MCF 10A (cell line): Measurements from ENCODE around the gene WLS. TPM values are rescaled to one million over a fixed set of nuclear protein-coding genes. Genes with fewer than 3 reads are reported as not detected.
A peak's percentile ranks its signal among the peaks of the same experiment; 100 is the strongest.

Experiments
- BruUV-seq: library from RNA; stranded (reverse); fragments of 400-500 nt; replicated peaks from 2 replicates; lab custom pipeline; 2021; lab: Mats Ljungman, UMichigan
- CTCF ChIA-PET: fragments of 300-600 bp; sonication (Branson Sonifier 250); formaldehyde crosslinking; extraction: SDS; loops from one replicate; lab custom pipeline; 2021; ENCODE audit warnings: antibody characterized with exemption, inconsistent platforms; lab: Yijun Ruan, JAX
- POLR2A ChIA-PET: fragments of 300-600, 350-650 bp; sonication (Branson Sonifier 250); formaldehyde crosslinking; extraction: SDS; loops from one replicate; lab custom pipeline; 2020; ENCODE audit warnings: antibody characterized with exemption, inconsistent platforms; lab: Yijun Ruan, JAX
- DNase-seq: peaks from one replicate; pipeline ENCODE4 v3.0.0-alpha.2; 2018; ENCODE audit not compliant: unreplicated experiment
- H3K27ac Mint-ChIP-seq: one replicate; pipeline ENCODE4 v1.8.0; 2022; ENCODE audit warnings: mild to moderate bottlenecking, low read depth, mixed read lengths; ENCODE audit not compliant: unreplicated experiment
- H3K27me3 Mint-ChIP-seq: one replicate; pipeline ENCODE4 v1.8.0; 2022; ENCODE audit warnings: mixed read lengths; ENCODE audit not compliant: insufficient read depth, unreplicated experiment
- H3K36me3 Mint-ChIP-seq: one replicate; pipeline ENCODE4 v1.8.0; 2022; ENCODE audit warnings: mild to moderate bottlenecking, moderate library complexity, mixed read lengths; ENCODE audit not compliant: insufficient read depth, unreplicated experiment
- H3K4me1 Mint-ChIP-seq: one replicate; pipeline ENCODE4 v1.8.0; 2022; ENCODE audit warnings: mixed read lengths; ENCODE audit not compliant: insufficient read depth, unreplicated experiment
- H3K4me3 Mint-ChIP-seq: one replicate; pipeline ENCODE4 v1.8.0; 2022; ENCODE audit warnings: mild to moderate bottlenecking, moderate library complexity, mixed read lengths; ENCODE audit not compliant: unreplicated experiment
- H3K9me3 Mint-ChIP-seq: one replicate; pipeline ENCODE4 v1.8.0; 2022; ENCODE audit warnings: mixed read lengths; ENCODE audit not compliant: unreplicated experiment
- intact Hi-C: fragments of 100-400 bp; cut with micrococcal nuclease; formaldehyde crosslinking; loops from 2 replicates; pipeline ENCODE4 v1.14.1; 2022
- total RNA-seq: library from RNA; stranded (reverse); gene quantifications from 2 replicates; pipeline ENCODE4 v1.2.3, GENCODE V29; 2022
- TF ChIP-seq, protein P1 (sequence below): fragments of 200-600 bp; IDR thresholded peaks from one replicate; pipeline ENCODE4 v1.8.0; 2022; ENCODE audit warnings: antibody characterized with exemption, mild to moderate bottlenecking; ENCODE audit not compliant: unreplicated experiment

Gene WLS
- total RNA-seq, 1 experiment from 2014 or later, result 37.8 TPM

DNA sequence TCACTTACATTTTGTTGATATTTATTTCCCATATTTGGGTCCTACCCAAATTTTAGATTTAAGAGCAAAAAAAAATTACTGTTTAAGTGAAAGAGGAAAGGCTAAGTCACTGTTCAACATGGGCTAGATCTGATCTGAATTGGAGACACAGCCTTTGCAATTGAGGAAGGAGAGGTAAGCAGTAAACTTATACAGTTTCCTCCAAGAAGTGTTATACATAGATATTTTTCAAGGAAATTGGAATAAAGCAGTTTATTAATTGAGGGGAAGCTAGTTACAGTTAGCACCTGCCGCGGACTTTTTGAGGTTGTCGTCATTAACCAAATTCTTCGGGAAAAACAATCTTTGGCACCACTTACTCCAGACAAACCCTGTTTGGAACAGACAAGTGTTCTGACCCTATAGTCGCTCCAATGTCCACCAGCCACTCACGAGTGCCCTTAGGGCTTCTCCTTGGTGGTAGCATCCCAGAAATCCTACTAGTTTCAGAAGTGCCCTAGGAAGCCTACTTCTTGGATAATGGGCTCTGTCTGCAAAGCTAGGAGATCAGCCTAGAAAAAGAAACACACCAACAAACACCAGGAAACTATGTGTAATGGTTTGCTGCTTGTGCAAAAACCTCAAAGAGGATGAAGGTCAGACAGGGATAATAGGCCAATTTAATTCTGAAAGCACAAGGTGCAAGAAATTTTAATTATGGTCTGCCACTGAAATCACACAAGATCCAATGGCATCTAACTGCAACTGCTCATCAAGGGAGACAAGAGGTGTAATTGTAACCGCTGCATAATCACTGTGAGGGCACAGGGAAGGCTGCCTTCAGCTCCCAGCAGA, 2.5 kb downstream of the WLS start:
- Mint-ChIP-seq H3K27ac (peak overlapping the region; percentile 31), H3K9me3 (no peaks in the 10 kb centered on the region), H3K4me1 (peaks cover 27% of the 10 kb centered on the region), H3K27me3 (no peaks in the 10 kb centered on the region), H3K4me3 (peak overlapping the region; percentile 91), H3K36me3 (peaks cover 7% of the 10 kb centered on the region)
- intact Hi-C loops, result loop anchor here (5.0 kb wide), 2 partner anchors 97 to 152 kb away; no protein-coding TSS in a partner anchor
- POLR2A ChIA-PET, result interaction anchor here (0.7 to 4.6 kb wide), 6 partner anchors 9 to 577 kb away, joined by 3 to 70 read pairs (median 7); no protein-coding TSS in a partner anchor
- no TSS peak for BruUV-seq
- no peak for DNase-seq
- CTCF ChIA-PET, result interaction anchor here (0.6 to 3.4 kb wide), 9 partner anchors 9 to 118 kb away, joined by 3 to 17 read pairs (median 4); no protein-coding TSS in a partner anchor
- TF ChIP-seq, protein P1, sequence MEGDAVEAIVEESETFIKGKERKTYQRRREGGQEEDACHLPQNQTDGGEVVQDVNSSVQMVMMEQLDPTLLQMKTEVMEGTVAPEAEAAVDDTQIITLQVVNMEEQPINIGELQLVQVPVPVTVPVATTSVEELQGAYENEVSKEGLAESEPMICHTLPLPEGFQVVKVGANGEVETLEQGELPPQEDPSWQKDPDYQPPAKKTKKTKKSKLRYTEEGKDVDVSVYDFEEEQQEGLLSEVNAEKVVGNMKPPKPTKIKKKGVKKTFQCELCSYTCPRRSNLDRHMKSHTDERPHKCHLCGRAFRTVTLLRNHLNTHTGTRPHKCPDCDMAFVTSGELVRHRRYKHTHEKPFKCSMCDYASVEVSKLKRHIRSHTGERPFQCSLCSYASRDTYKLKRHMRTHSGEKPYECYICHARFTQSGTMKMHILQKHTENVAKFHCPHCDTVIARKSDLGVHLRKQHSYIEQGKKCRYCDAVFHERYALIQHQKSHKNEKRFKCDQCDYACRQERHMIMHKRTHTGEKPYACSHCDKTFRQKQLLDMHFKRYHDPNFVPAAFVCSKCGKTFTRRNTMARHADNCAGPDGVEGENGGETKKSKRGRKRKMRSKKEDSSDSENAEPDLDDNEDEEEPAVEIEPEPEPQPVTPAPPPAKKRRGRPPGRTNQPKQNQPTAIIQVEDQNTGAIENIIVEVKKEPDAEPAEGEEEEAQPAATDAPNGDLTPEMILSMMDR, result no peak

DNA sequence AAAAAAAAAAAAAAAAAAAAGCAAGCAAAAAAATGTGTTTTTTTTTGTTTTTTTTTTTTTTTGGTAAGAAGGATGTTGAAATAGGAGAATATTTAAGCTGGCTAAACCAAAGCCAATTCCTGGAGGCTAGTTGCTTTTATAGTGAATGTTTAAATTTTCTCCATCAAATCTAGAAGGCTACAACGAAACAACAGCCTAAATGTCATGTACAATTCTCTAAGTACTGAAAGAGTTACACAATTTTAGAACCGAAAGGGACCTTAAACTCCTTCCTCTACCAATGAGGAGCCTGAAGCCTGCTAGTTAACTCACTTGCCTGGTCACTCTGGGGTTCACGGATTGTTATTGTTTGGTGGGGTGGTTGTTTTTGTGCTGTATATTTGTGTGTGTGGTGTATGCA, 3.5 kb downstream of the WLS start:
- Mint-ChIP-seq H3K27ac (no peak overlapping the region), H3K36me3 (peaks cover 7% of the 10 kb centered on the region), H3K27me3 (no peaks in the 10 kb centered on the region), H3K4me1 (peaks cover 27% of the 10 kb centered on the region), H3K4me3 (no peak overlapping the region), H3K9me3 (no peaks in the 10 kb centered on the region)
- no TSS peak for BruUV-seq
- DNase-seq, result no peak
- TF ChIP-seq, protein P1, result no peak
- CTCF ChIA-PET, result interaction anchor here (0.6 to 1.6 kb wide), 2 partner anchors 108 to 119 kb away, joined by 3 to 5 read pairs; no protein-coding TSS in a partner anchor
- POLR2A ChIA-PET, result interaction anchor here (0.7 to 4.6 kb wide), 6 partner anchors 8 to 397 kb away, joined by 3 to 70 read pairs (median 4); no protein-coding TSS in a partner anchor
- intact Hi-C loops, result no loop called here

DNA sequence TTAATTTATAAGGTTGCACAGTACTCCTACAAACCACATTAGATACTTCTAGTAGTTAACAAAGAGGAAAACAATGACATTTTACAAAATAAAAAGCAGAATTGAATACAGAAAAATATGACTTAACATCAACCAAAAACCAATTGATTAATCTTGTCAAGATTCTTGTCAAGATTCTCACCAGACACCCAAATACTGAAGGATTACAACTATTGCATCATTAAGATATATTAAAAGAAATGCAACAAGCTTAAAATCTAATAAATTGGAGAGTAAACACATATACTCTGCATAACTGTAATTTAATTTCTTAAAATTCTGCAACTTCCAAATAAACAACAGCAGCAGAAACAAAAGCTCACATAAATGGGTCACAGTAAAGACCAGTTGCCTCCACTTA, 4.7 kb downstream of the WLS start:
- no TSS peak for BruUV-seq

More for the DNA sequence above, 4.7 kb downstream of the WLS start:
- no peak overlapping the region for H3K27ac Mint-ChIP-seq
- CTCF ChIA-PET, result interaction anchor here (0.8 kb wide), 1 partner anchor 118 kb away, joined by 3 read pairs; no protein-coding TSS in a partner anchor
- peaks cover 7% of the 10 kb centered on the region for H3K36me3 Mint-ChIP-seq
- no peaks in the 10 kb centered on the region for H3K9me3 Mint-ChIP-seq
- H3K4me3 Mint-ChIP-seq, result no peak overlapping the region
- POLR2A ChIA-PET, result interaction anchor here (0.9 to 1.4 kb wide), 5 partner anchors 14 to 396 kb away, joined by 3 to 5 read pairs (median 4); no protein-coding TSS in a partner anchor
- TF ChIP-seq, protein P1, result no peak
- H3K4me1 Mint-ChIP-seq, result peaks cover 27% of the 10 kb centered on the region
- intact Hi-C loops, result no loop called here
- DNase-seq, result no peak
- no peaks in the 10 kb centered on the region for H3K27me3 Mint-ChIP-seq
